Heart right ventricle (tissue), 16 donors: ENCODE measurements around the gene CNDP1. TPM values are rescaled to one million over a fixed set of nuclear protein-coding genes. Genes with fewer than 3 reads are reported as not detected.

Experiments
- ATAC-seq, 8 donors: fragments of 200-7000 bp; cut with Tn5 transposase; one replicate each; pipeline ENCODE4 v1.9.1; 2020; ENCODE audit warnings: mild to moderate bottlenecking in 8 of 8, moderate library complexity in 8 of 8, moderate number of reproducible peaks in 1 of 8
- DNase-seq, 2 donors: peaks; one replicate each; pipeline ENCODE4 v3.0.0-alpha.2; 2020
- H3K27ac ChIP-seq, 10 donors: fragments of 200-600 bp; sonication (generic) in 2 of 10; one replicate each; pipeline versions ENCODE4 v1.5.0 to v1.8.0; 2020 to 2022; ENCODE audit warnings: mild to moderate bottlenecking in 3 of 10
- H3K27me3 ChIP-seq, 7 donors: fragments of 200-600 bp; one replicate each; pipeline ENCODE4 v1.8.0; 2021 to 2022; ENCODE audit warnings: mild to moderate bottlenecking in 2 of 7
- H3K36me3 ChIP-seq, 9 donors: fragments of 200-600 bp; sonication (generic) in 1 of 9; one replicate each; pipeline versions ENCODE4 v1.5.0 to v1.8.0; 2020 to 2022; ENCODE audit warnings: mild to moderate bottlenecking in 2 of 9
- H3K4me1 ChIP-seq, 9 donors: fragments of 200-600 bp; sonication (generic) in 1 of 9; one replicate each; pipeline versions ENCODE4 v1.5.0 to v1.8.0; 2020 to 2022; ENCODE audit warnings: mild to moderate bottlenecking in 4 of 9
- H3K4me3 ChIP-seq, 10 donors: fragments of 200-600 bp; sonication (generic) in 2 of 10; one replicate each; pipeline versions ENCODE4 v1.5.0 to v1.8.0; 2020 to 2022; ENCODE audit warnings: mild to moderate bottlenecking in 7 of 10, moderate library complexity in 2 of 10
- H3K9me3 ChIP-seq, 11 donors: fragments of 200-600 bp in 10 of 11; sonication (generic) in 2 of 11; one replicate each; pipeline versions ENCODE4 v1.5.0 to v1.8.0; 2013 to 2022; ENCODE audit warnings: mild to moderate bottlenecking in 2 of 11, control low read depth in 1 of 11, moderate library complexity in 1 of 11
- CTCF ChIP-seq, 9 donors: fragments of 200-600 bp; sonication (generic) in 2 of 9; IDR thresholded peaks; one replicate each; pipeline versions ENCODE4 v1.5.0 to v1.8.0; 2021 to 2022; ENCODE audit warnings: antibody characterized with exemption in 9 of 9, mild to moderate bottlenecking in 5 of 9, moderate library complexity in 1 of 9
- WGBS, 2 donors: extraction: QIAGEN DNeasy Blood & Tissue Kit; methylation state at CpG; one replicate each; pipeline ENCODE4 v1.1.7; 2013; ENCODE audit warnings: inconsistent platforms in 1 of 2; 5-methylcytosine and 5-hydroxymethylcytosine counted together
- intact Hi-C, 10 donors: fragments of 100-400 bp; cut with DNase I; formaldehyde crosslinking; loops; one replicate each; pipeline versions ENCODE4 v1.11.1 to v1.14.2; 2022
- polyA plus RNA-seq, 2 donors: library from polyadenylated mRNA; stranded (reverse); fragments of 200-250 nt; gene quantifications; one replicate each; pipeline ENCODE4 v1.2.3, GENCODE V29; 2013
- total RNA-seq, 10 donors: library from RNA; stranded (reverse); fragmentation: NEBNext Ultra II Directional in 3 of 10; extraction: Animal tissue kit (Norgen Biotek cat#: 25700) in 3 of 10; gene quantifications; one replicate each; pipeline versions ENCODE4 v1.2.1 to v1.2.4, GENCODE V29; 2021 to 2023
- donor health status: Arrhythmogenic right ventricular cardiomyopathy.
- donor health status: ischemic (EF 13 %, LVEDD 7.1; RV severe dilation, severe dysfunction).
- donor health status: healthy with polysubstance abuse.
- donor health status: DM: no; HTN: yes; CAD: no.
- donor health status: DM: no; HTN: no; CAD: no.
- donor health status: ischemic (EF 25% LVEDD 6.9; RV normal size, moderate dysfunction).
- donor health status: ischemic (EF 25% LVEDD 5.7; RV mildly dilated, moderate dysfunction).
- donor health status: healthy.
- donor health status: DM: yes; HTN: yes; CAD: no.
- donor health status: Ischemic cardiomyopathy.
- donor health status: ischemic (EF 35%, LVEDD 5.7; RV mildly dilated, moderate dysfunction).
- donor health status: nonischemic (EF 11% LVEDD 7.7; RV severe dilation, severe dysfunction).
- donor health status: DM: yes; HTN: yes; CAD: no.
- donor health status: PGD.
- donor health status: ischemic (EF 29% LVEDD 5.4; RV normal size, mild dysfunction).
- donor health status: nonischemic (EF 23%, LVEDD 6.1; RV moderate dilation, normal function).

CNDP1 gene
- total and polyA plus RNA-seq, 12 donors, result 0.11 to 0.12 TPM; not detected in 10

- H3K4me1 ChIP-seq, result peaks cover 0 to 6% (median 0%) of the 10 kb centered on the region in 9 donors
- WGBS, 2 donors, result 59 to 60% methylated on average over 2 of the region's 2 CpGs
- H3K27ac ChIP-seq, result no peak overlapping the region
- ATAC-seq (no peak), DNase-seq (no peak)
- intact Hi-C loops, result no loop called here
- no peak for TF ChIP-seq CTCF (IDR thresholded peaks at IDR 0.05)
- H3K27me3 ChIP-seq, result no peaks in the 10 kb centered on the region
- no peaks in the 10 kb centered on the region for H3K36me3 ChIP-seq
- no peaks in the 10 kb centered on the region for H3K9me3 ChIP-seq
- no peak overlapping the region for H3K4me3 ChIP-seq
These were observed 40.6 kb downstream of the CNDP1 start for GRCh38 chr18:74574916-74575315.

DNA sequence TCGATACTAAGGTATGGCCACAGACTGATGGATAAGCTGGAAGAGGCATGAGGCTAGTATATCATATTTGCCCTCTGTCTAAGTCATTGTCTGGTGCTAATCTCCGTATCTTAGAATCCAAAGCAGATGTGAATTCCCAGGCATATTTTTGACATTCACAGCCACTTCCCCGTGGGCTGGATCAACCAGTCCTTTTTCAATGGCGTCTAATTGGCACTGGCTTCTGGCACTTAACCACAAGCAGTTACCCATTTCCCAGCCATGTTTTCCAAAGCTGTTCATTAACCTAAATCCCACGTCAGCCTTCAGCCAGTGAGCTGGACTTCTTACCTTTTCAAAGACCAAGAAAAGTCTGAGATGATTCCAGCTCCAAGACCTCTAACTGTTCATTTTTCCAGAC, 42.7 kb downstream of the CNDP1 start:
- Histone ChIP-seq H3K9me3 (no peaks in the 10 kb centered on the region), H3K4me3 (no peak overlapping the region), H3K27me3 (no peaks in the 10 kb centered on the region), H3K27ac (no peak overlapping the region), H3K36me3 (no peaks in the 10 kb centered on the region), H3K4me1 (peaks cover 0 to 25% (median 9%) of the 10 kb centered on the region in 9 donors)
- ATAC-seq, result no peak
- intact Hi-C loops, result no loop called here
- no peak for TF ChIP-seq CTCF (IDR thresholded peaks at IDR 0.05)
- WGBS, 2 donors, result 57 to 67% methylated on average over 5 of the region's 5 CpGs
- DNase-seq, result no peak

GRCh38 chr18:74579496-74580065, 45.3 kb downstream of the CNDP1 start:
- Histone ChIP-seq H3K4me1 (peaks cover 0 to 25% (median 9%) of the 10 kb centered on the region in 9 donors), H3K9me3 (no peaks in the 10 kb centered on the region), H3K27me3 (no peaks in the 10 kb centered on the region), H3K27ac (peak overlapping the region in 1 of 10 donors; percentile 51), H3K4me3 (no peak overlapping the region), H3K36me3 (no peaks in the 10 kb centered on the region)
- DNase-seq (no peak), ATAC-seq (peak in 3 of 8 donors; percentile 25 to 26 (median 25))
- WGBS, 2 donors, result 26 to 33% methylated on average over 8 of the region's 8 CpGs
- TF ChIP-seq CTCF (IDR thresholded peaks at IDR 0.05), result no peak
- intact Hi-C loops, result no loop called here

DNA sequence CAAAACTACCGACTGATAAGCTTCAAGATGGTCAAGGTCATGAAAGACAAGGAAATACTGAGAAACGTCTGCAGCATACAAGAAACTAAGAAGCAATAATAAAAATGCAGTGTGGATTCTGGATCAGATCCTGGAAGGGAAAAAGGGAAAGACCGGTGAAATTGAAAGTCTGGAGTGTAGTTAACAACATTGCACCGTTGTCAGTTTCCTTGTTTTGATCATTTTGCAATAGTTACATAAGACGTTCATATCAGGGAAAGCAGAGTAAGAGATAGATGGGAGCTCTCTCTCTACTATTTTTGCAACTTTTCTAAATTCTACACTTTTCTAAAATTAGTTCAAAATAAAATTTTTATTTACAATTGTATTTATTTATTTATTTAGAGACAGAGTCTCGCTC, 48.3 kb downstream of the CNDP1 start:
- no peak overlapping the region for H3K27ac ChIP-seq
- H3K27me3 ChIP-seq, result no peaks in the 10 kb centered on the region
- no peak for TF ChIP-seq CTCF (IDR thresholded peaks at IDR 0.05)
- DNase-seq (no peak), ATAC-seq (no peak)
- no peak overlapping the region for H3K4me3 ChIP-seq
- WGBS, 2 donors, result 67 to 79% methylated on average over 6 of the region's 6 CpGs
- intact Hi-C loops, result no loop called here
- no peaks in the 10 kb centered on the region for H3K36me3 ChIP-seq
- no peaks in the 10 kb centered on the region for H3K9me3 ChIP-seq
- H3K4me1 ChIP-seq, result peaks cover 0 to 25% (median 11%) of the 10 kb centered on the region in 9 donors
